HEK293T (cell line): ENCODE results near the gene NOXO1.

ENCODE experiments used
- CTCF ChIA-PET: fragments of 350-600 bp; formaldehyde crosslinking; extraction: SDS; loops from one replicate; lab custom pipeline; 2021; ENCODE audit warnings: antibody characterized with exemption, inconsistent platforms; lab: Yijun Ruan, JAX
- POLR2A ChIA-PET: fragments of 350-600 bp; formaldehyde crosslinking; extraction: SDS; loops from one replicate; lab custom pipeline; 2020; ENCODE audit warnings: antibody characterized with exemption, inconsistent platforms; lab: Yijun Ruan, JAX
- DNase-seq: peaks from one replicate; pipeline ENCODE4 v3.0.0; 2012; ENCODE audit warnings: mixed read lengths; ENCODE audit errors: extremely low spot score
- ARNT ChIP-seq: fragments of 450-650 bp; IDR thresholded peaks from 2 replicates; pipeline ENCODE4 v1.6.1; 2017; ENCODE audit warnings: mild to moderate bottlenecking
- BHLHE40 ChIP-seq: fragments of 450-650 bp; IDR thresholded peaks from 2 replicates; pipeline ENCODE4 v1.6.1; 2016; ENCODE audit warnings: mild to moderate bottlenecking, moderate library complexity, borderline replicate concordance
- CTBP1 ChIP-seq: fragments of 450-650 bp; IDR thresholded peaks from 2 replicates; pipeline ENCODE4 v1.6.1; 2016; ENCODE audit warnings: borderline replicate concordance
- ELF4 ChIP-seq: fragments of 450-650 bp; IDR thresholded peaks from 2 replicates; pipeline ENCODE4 v1.6.1; 2017; ENCODE audit warnings: antibody characterized with exemption
- FOXA1 ChIP-seq: fragments of 450-650 bp; IDR thresholded peaks from 2 replicates; pipeline ENCODE4 v1.6.1; 2016; ENCODE audit warnings: mild to moderate bottlenecking
- FOXK2 ChIP-seq: fragments of 450-650 bp; IDR thresholded peaks from 2 replicates; pipeline ENCODE4 v1.6.1; 2016; ENCODE audit warnings: mild to moderate bottlenecking
- FOXM1 ChIP-seq: fragments of 450-650 bp; IDR thresholded peaks from 2 replicates; pipeline ENCODE4 v1.6.1; 2017; ENCODE audit warnings: mild to moderate bottlenecking, borderline replicate concordance
- HDGF ChIP-seq: fragments of 450-650 bp; IDR thresholded peaks from 2 replicates; pipeline ENCODE4 v1.6.1; 2017; ENCODE audit warnings: antibody characterized with exemption, borderline replicate concordance
- L3MBTL2 ChIP-seq: fragments of 450-650 bp; conservative IDR thresholded peaks from 2 replicates; pipeline ENCODE4 v1.6.1; 2016; ENCODE audit warnings: mild to moderate bottlenecking
- LEF1 ChIP-seq: fragments of 450-650 bp; IDR thresholded peaks from 2 replicates; pipeline ENCODE4 v1.6.1; 2017; ENCODE audit warnings: mild to moderate bottlenecking, borderline replicate concordance
- NFRKB ChIP-seq: fragments of 450-650 bp; IDR thresholded peaks from 2 replicates; pipeline ENCODE4 v1.6.1; 2016; ENCODE audit warnings: mild to moderate bottlenecking, moderate library complexity
- PKNOX1 ChIP-seq: fragments of 450-650 bp; IDR thresholded peaks from 2 replicates; pipeline ENCODE4 v1.6.1; 2016
- SP1 ChIP-seq: fragments of 450-650 bp; IDR thresholded peaks from 2 replicates; pipeline ENCODE4 v1.6.1; 2017
- SUZ12 ChIP-seq: fragments of 450-650 bp; IDR thresholded peaks from 2 replicates; pipeline ENCODE4 v1.6.1; 2016; ENCODE audit warnings: mild to moderate bottlenecking
- TARDBP ChIP-seq: fragments of 450-650 bp; IDR thresholded peaks from 2 replicates; pipeline ENCODE4 v1.6.1; 2016
- ZNF384 ChIP-seq: fragments of 450-650 bp; IDR thresholded peaks from 2 replicates; pipeline ENCODE4 v1.6.1; 2016

Gene NOXO1

GRCh38 chr16:1991588-1991947, 10.3 kb upstream of the NOXO1 start:
- POLR2A ChIA-PET = interaction anchor here (0.6 to 3.3 kb wide), 2 partner anchors 16 to 27 kb away, joined by 3 to 15 read pairs; partner anchors contain the start of gene RPS2
- TF ChIP-seq L3MBTL2 = no peak
- no peak for TF ChIP-seq SP1
- DNase-seq = no peak
- CTCF ChIA-PET = no interaction called here

GRCh38 chr16:1991135-1991551, 9.9 kb upstream of the NOXO1 start:
- no peak for TF ChIP-seq FOXK2
- TF ChIP-seq BHLHE40 = no peak
- TF ChIP-seq ARNT = no peak
- TF ChIP-seq ELF4 = no peak
- no peak for TF ChIP-seq SUZ12
- no peak for TF ChIP-seq PKNOX1
- no peak for TF ChIP-seq HDGF
- DNase-seq = no peak
- POLR2A ChIA-PET = interaction anchor here (0.6 to 3.3 kb wide), 3 partner anchors 16 to 28 kb away, joined by 3 to 15 read pairs (median 4); partner anchors contain the start of gene RPS2
- CTCF ChIA-PET = no interaction called here

- CTCF ChIA-PET = no interaction called here
- TF ChIP-seq BHLHE40 (no peak), PKNOX1 (no peak), NFRKB (no peak), L3MBTL2 (no peak), SP1 (no peak), FOXM1 (no peak), TARDBP (no peak), FOXK2 (no peak)
- no peak for DNase-seq
- POLR2A ChIA-PET = interaction anchor here (1.0 to 3.3 kb wide), 2 partner anchors 26 to 27 kb away, joined by 4 to 15 read pairs; partner anchors contain the start of gene RPS2
Observed at GRCh38 chr16:1990351-1991134, 9.3 kb upstream of the NOXO1 start.

GRCh38 chr16:1990101-1990350, 8.8 kb upstream of the NOXO1 start:
- no peak for TF ChIP-seq LEF1
- ChIA-PET CTCF (no interaction called here), POLR2A (interaction anchor here (1.0 to 3.3 kb wide), 2 partner anchors 25 to 27 kb away, joined by 4 to 15 read pairs; partner anchors contain the start of gene RPS2)
- no peak for DNase-seq

GRCh38 chr16:1989209-1990100, 8.2 kb upstream of the NOXO1 start, which contains the start of gene SYNGR3:
Gene SYNGR3, plus strand, starts transcription at chr16:1989970. Its CDS starts 133 bp downstream, at chr16:1990103.
- ChIA-PET POLR2A (interaction anchor here (1.1 to 1.2 kb wide), 2 partner anchors 8 to 18 kb away, joined by 3 read pairs; no protein-coding TSS in a partner anchor), CTCF (no interaction called here)
- TF ChIP-seq SP1 = no peak
- TF ChIP-seq ZNF384 = no peak
- no peak for TF ChIP-seq NFRKB
- no peak for TF ChIP-seq LEF1
- no peak for TF ChIP-seq SUZ12
- no peak for TF ChIP-seq L3MBTL2
- no peak for TF ChIP-seq BHLHE40
- TF ChIP-seq TARDBP = no peak
- no peak for TF ChIP-seq HDGF
- no peak for TF ChIP-seq CTBP1
- TF ChIP-seq ARNT = no peak
- TF ChIP-seq FOXM1 = no peak
- no peak for TF ChIP-seq ELF4
- TF ChIP-seq PKNOX1 = no peak
- TF ChIP-seq FOXA1 = no peak
- TF ChIP-seq FOXK2 = no peak
- no peak for DNase-seq

- ChIA-PET POLR2A (interaction anchor here (9.2 kb wide), 1 partner anchor 22 kb away, joined by 88 read pairs; the partner anchor contains the start of genes RNF151 and RPS2), CTCF (interaction anchor here (1.3 kb wide), 1 partner anchor 17 kb away, joined by 6 read pairs; no protein-coding TSS in a partner anchor)
- TF ChIP-seq LEF1 (no peak), BHLHE40 (no peak), FOXA1 (no peak), CTBP1 (no peak), L3MBTL2 (no peak), FOXM1 (no peak), FOXK2 (no peak), SP1 (no peak), SUZ12 (no peak), TARDBP (no peak), ELF4 (no peak), ZNF384 (no peak), PKNOX1 (no peak), HDGF (no peak), NFRKB (no peak)
- DNase-seq = no peak
Observed at GRCh38 chr16:1987198-1987597, 5.9 kb upstream of the NOXO1 start.
